Activated CD8-positive, alpha-beta memory T cell treated with anti-CD3 and anti-CD28 coated beads for 4 hours (primary cell): Measurements from ENCODE around the gene TIE1.

Experiments
- DNase-seq, 2 donors: peaks; one replicate each; pipeline ENCODE4 v3.0.0-alpha.2; 2020; ENCODE audit warnings: low read depth in 2 of 2

Gene TIE1

GRCh38 chr1:43274125-43274803, 26.5 kb upstream of the TIE1 start:
- DNase-seq: no peak

- DNase-seq: no peak
Measured at GRCh38 chr1:43274804-43275180, 26.0 kb upstream of the TIE1 start.

- DNase-seq: no peak
Measured at GRCh38 chr1:43275826-43276620, 24.8 kb upstream of the TIE1 start.

- DNase-seq: no peak
Measured at GRCh38 chr1:43276673-43277072, 24.1 kb upstream of the TIE1 start.

GRCh38 chr1:43277116-43277876, 23.5 kb upstream of the TIE1 start:
- no peak for DNase-seq

- no peak for DNase-seq
Measured at GRCh38 chr1:43279161-43279560, 21.6 kb upstream of the TIE1 start.

GRCh38 chr1:43279666-43280065, 21.1 kb upstream of the TIE1 start:
- DNase-seq: no peak

GRCh38 chr1:43280692-43281091, 20.1 kb upstream of the TIE1 start:
- no peak for DNase-seq

- DNase-seq: no peak
Measured at GRCh38 chr1:43282220-43283195, 18.3 kb upstream of the TIE1 start.

GRCh38 chr1:43284065-43284464, 16.7 kb upstream of the TIE1 start:
- no peak for DNase-seq

- no peak for DNase-seq
Measured at GRCh38 chr1:43284546-43285110, 16.2 kb upstream of the TIE1 start.

GRCh38 chr1:43285269-43285990, 15.4 kb upstream of the TIE1 start, which contains the start of gene C1orf210:
C1orf210 (minus strand) TSS chr1:43285581; CDS start chr1:43283270, 2,311 bp downstream.
- no peak for DNase-seq

- DNase-seq: no peak
Measured at GRCh38 chr1:43286115-43286514, 14.7 kb upstream of the TIE1 start.

GRCh38 chr1:43286533-43286932, 14.2 kb upstream of the TIE1 start:
- DNase-seq: no peak

GRCh38 chr1:43288058-43288784, 12.6 kb upstream of the TIE1 start:
- no peak for DNase-seq

GRCh38 chr1:43288785-43289706, 11.7 kb upstream of the TIE1 start:
- no peak for DNase-seq

- no peak for DNase-seq
Measured at GRCh38 chr1:43292216-43292615, 8.6 kb upstream of the TIE1 start.

- no peak for DNase-seq
Measured at GRCh38 chr1:43292679-43293078, 8.1 kb upstream of the TIE1 start.

- no peak for DNase-seq
Measured at GRCh38 chr1:43293176-43293575, 7.6 kb upstream of the TIE1 start.
